ENCODE measurements around the gene CYP2F1. TPM values are rescaled to one million over a fixed set of nuclear protein-coding genes. Genes with fewer than 3 reads are reported as not detected.
"Not testable (repeated sequence)": the region's sequence is repeated elsewhere in the genome, so short reads cannot be mapped to it uniquely, and the experiment has no call there.

Gene CYP2F1
- total RNA-seq, 1 donor from 2014 or later, result not detected

GRCh38 chr19:41136636-41137455, 22.6 kb downstream of the CYP2F1 start:
- no peak for TF ChIP-seq CTCF (IDR thresholded peaks at IDR 0.05)
- Histone ChIP-seq H3K27ac (no peak overlapping the region), H3K9me3 (no peaks in the 10 kb centered on the region), H3K36me3 (no peaks in the 10 kb centered on the region), H3K4me1 (no peaks in the 10 kb centered on the region), H3K4me3 (no peak overlapping the region), H3K27me3 (no peaks in the 10 kb centered on the region)
- intact Hi-C loops (cut with DNase I), result loop anchor here (10.0 kb wide), 1 partner anchor 162 kb away; no protein-coding TSS in a partner anchor
- DNase-seq (no peak), ATAC-seq (no peak)

GRCh38 chr19:41144403-41144802, 30.2 kb downstream of the CYP2F1 start:
- H3K4me3 ChIP-seq, result no peak overlapping the region
- DNase-seq (peak; percentile 83), ATAC-seq (peak; percentile 97)
- H3K27ac ChIP-seq, result no peak overlapping the region
- H3K4me1 ChIP-seq, result no peaks in the 10 kb centered on the region
- no peaks in the 10 kb centered on the region for H3K9me3 ChIP-seq
- H3K36me3 ChIP-seq, result no peaks in the 10 kb centered on the region
- TF ChIP-seq CTCF (IDR thresholded peaks at IDR 0.05), result peak; percentile 85
- peaks cover 4% of the 10 kb centered on the region for H3K27me3 ChIP-seq
- intact Hi-C loops (cut with DNase I), result no loop called here

GRCh38 chr19:41149831-41150230, 35.6 kb downstream of the CYP2F1 start:
- H3K4me1 ChIP-seq, result no peaks in the 10 kb centered on the region
- H3K27ac ChIP-seq, result no peak overlapping the region
- no peaks in the 10 kb centered on the region for H3K36me3 ChIP-seq
- ATAC-seq (no peak), DNase-seq (no peak)
- intact Hi-C loops (cut with DNase I), result no loop called here
- H3K9me3 ChIP-seq, result no peaks in the 10 kb centered on the region
- TF ChIP-seq CTCF (IDR thresholded peaks at IDR 0.05), result no peak
- H3K4me3 ChIP-seq, result no peak overlapping the region
- H3K27me3 ChIP-seq, result peaks cover 4% of the 10 kb centered on the region

DNA sequence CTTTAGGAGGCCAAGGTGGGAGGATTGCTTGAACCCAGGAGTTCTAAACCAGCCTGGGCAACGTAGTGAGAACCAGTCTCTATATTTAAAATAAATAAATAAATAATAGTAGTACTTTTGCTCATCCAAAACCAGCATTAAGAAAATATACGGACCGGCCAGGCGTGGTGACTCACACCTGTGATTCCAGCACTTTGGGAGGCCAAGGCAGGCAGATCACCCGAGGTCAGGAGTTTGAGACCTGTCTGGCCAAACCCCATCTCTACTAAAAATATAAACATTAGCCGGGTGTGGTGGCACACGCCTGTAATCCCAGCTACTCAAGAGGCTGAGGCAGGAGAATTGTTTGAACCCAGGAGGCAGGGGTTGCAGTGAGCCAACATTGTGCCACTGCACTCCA, 36.8 kb downstream of the CYP2F1 start:
- H3K9me3 ChIP-seq; DNase-seq; H3K27me3 ChIP-seq; intact Hi-C loops (cut with DNase I); H3K27ac ChIP-seq; ATAC-seq; H3K4me3 ChIP-seq; H3K36me3 ChIP-seq; H3K4me1 ChIP-seq: not testable (repeated sequence)

- ATAC-seq, result no peak
Measured at GRCh38 chr19:41154060-41154459, 39.8 kb downstream of the CYP2F1 start.

More at GRCh38 chr19:41154060-41154459, 39.8 kb downstream of the CYP2F1 start:
- no peaks in the 10 kb centered on the region for H3K27me3 ChIP-seq
- no peak overlapping the region for H3K4me3 ChIP-seq
- no peak overlapping the region for H3K27ac ChIP-seq
- TF ChIP-seq CTCF (IDR thresholded peaks at IDR 0.05), result no peak
- no peaks in the 10 kb centered on the region for H3K9me3 ChIP-seq
- H3K4me1 ChIP-seq, result no peaks in the 10 kb centered on the region
- intact Hi-C loops (cut with DNase I), result no loop called here
- no peak for DNase-seq
- H3K36me3 ChIP-seq, result no peaks in the 10 kb centered on the region
